KMS-11 (cell line): ENCODE measurements around the gene TBC1D14.

Experiments used
- H2AFZ ChIP-seq: fragments of 200-600 bp; sonication (generic); 2 replicates; pipeline ENCODE4 v1.6.1; 2016; ENCODE audit warnings: antibody characterized with exemption, mixed run types, low read depth
- H3K27ac ChIP-seq: fragments of 200-600 bp; sonication (generic); 2 replicates; pipeline ENCODE4 v1.6.1; 2016; ENCODE audit warnings: mild to moderate bottlenecking, mixed run types
- H3K27me3 ChIP-seq: fragments of 200-600 bp; sonication (generic); 2 replicates; pipeline ENCODE4 v1.6.1; 2017; ENCODE audit warnings: mild to moderate bottlenecking, low read depth, mixed run types, moderate library complexity; ENCODE audit not compliant: insufficient read depth
- H3K36me3 ChIP-seq: fragments of 200-600 bp; sonication (generic); 2 replicates; pipeline ENCODE4 v1.6.1; 2017; ENCODE audit warnings: mild to moderate bottlenecking, mixed run types; ENCODE audit not compliant: insufficient read depth
- H3K4me1 ChIP-seq: fragments of 200-600 bp; sonication (generic); 2 replicates; pipeline ENCODE4 v1.6.1; 2016; ENCODE audit warnings: mild to moderate bottlenecking, low read depth, mixed run types; ENCODE audit not compliant: poor library complexity, severe bottlenecking
- H3K4me2 ChIP-seq: fragments of 200-600 bp; sonication (generic); 2 replicates; pipeline ENCODE4 v1.7.0; 2016; ENCODE audit warnings: mild to moderate bottlenecking, mixed run types
- H3K4me3 ChIP-seq: fragments of 200-600 bp; sonication (generic); IDR thresholded peaks from 2 replicates; pipeline ENCODE4 v1.6.1; 2017; ENCODE audit warnings: low read depth, low read length, mixed read lengths; ENCODE audit not compliant: insufficient read depth
- H3K79me2 ChIP-seq: fragments of 200-600 bp; sonication (generic); 2 replicates; pipeline ENCODE4 v1.6.1; 2016; ENCODE audit warnings: low read depth, mixed run types; ENCODE audit not compliant: insufficient read depth
- H3K9ac ChIP-seq: fragments of 200-600 bp; sonication (generic); 2 replicates; pipeline ENCODE4 v1.6.1; 2016; ENCODE audit warnings: mild to moderate bottlenecking, mixed run types
- H4K20me1 ChIP-seq: fragments of 200-600 bp; sonication (generic); 2 replicates; pipeline ENCODE4 v1.6.1; 2016; ENCODE audit warnings: mild to moderate bottlenecking, mixed run types; ENCODE audit not compliant: insufficient read depth
- TF ChIP-seq, protein P1 (sequence below): fragments of 200-600 bp; sonication (generic); conservative IDR thresholded peaks from 2 replicates; pipeline ENCODE4 v1.6.1; 2017; ENCODE audit warnings: low read depth, mild to moderate bottlenecking, antibody characterized with exemption, low read length, moderate library complexity, mixed read lengths

The TBC1D14 gene

DNA sequence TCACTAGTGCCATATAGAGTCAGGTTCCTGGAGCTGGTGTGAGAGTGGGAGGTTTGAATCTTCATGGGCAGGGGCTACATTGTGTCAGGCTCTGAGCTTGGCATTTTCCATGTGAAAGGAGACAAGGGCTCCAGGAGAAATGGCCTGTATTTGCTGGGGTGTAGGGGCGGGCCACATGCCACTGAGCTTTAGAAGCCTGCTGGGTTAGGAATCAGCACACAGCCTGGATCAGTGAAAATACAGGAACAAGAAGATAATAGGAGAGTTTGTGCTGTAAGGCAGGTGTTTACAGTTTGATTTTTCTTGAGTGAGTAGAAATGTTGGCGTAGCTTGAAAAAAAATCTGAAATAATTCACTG lies 35.4 kb downstream of the TBC1D14 start:
- Histone ChIP-seq H4K20me1 (no peaks in the 10 kb centered on the region), H3K79me2 (peaks cover 7% of the 10 kb centered on the region; the same call in 1 of the 2 replicates)
- TF ChIP-seq, protein P1, sequence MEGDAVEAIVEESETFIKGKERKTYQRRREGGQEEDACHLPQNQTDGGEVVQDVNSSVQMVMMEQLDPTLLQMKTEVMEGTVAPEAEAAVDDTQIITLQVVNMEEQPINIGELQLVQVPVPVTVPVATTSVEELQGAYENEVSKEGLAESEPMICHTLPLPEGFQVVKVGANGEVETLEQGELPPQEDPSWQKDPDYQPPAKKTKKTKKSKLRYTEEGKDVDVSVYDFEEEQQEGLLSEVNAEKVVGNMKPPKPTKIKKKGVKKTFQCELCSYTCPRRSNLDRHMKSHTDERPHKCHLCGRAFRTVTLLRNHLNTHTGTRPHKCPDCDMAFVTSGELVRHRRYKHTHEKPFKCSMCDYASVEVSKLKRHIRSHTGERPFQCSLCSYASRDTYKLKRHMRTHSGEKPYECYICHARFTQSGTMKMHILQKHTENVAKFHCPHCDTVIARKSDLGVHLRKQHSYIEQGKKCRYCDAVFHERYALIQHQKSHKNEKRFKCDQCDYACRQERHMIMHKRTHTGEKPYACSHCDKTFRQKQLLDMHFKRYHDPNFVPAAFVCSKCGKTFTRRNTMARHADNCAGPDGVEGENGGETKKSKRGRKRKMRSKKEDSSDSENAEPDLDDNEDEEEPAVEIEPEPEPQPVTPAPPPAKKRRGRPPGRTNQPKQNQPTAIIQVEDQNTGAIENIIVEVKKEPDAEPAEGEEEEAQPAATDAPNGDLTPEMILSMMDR = no peak

DNA sequence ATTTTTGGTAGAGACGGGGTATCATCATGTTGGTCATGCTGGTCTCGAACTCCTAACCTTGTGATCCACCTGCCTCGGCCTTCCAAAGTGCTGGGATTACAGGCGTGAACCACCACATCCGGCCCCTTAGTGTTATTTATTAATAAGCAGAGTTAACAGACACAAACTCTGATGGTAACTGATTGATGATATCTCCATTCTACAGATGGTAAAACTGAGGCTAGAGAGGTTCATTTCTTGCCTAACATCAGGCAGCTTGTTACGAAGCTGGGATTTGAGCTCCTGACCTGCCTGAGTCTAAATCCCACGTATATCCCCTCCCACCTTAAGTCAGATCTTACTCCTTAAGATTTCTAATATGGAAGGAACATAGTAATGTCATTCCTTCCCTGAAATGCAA lies 36.9 kb downstream of the TBC1D14 start:
- Histone ChIP-seq H3K4me1 (peaks cover 31% of the 10 kb centered on the region), H3K27me3 (no peaks in the 10 kb centered on the region), H3K36me3 (no peaks in the 10 kb centered on the region), H3K9ac (no peak overlapping the region), H3K4me3 (no peak overlapping the region), H3K79me2 (no peaks in the 10 kb centered on the region), H2AFZ (no peak overlapping the region), H3K27ac (no peak overlapping the region), H3K4me2 (no peak overlapping the region), H4K20me1 (no peaks in the 10 kb centered on the region)
- TF ChIP-seq, protein P1 = no peak

More for the DNA sequence above, 35.4 kb downstream of the TBC1D14 start:
- Histone ChIP-seq H3K27me3 (no peaks in the 10 kb centered on the region), H3K4me2 (no peak overlapping the region), H3K36me3 (no peaks in the 10 kb centered on the region), H3K9ac (no peak overlapping the region), H3K4me3 (no peak overlapping the region), H2AFZ (no peak overlapping the region), H3K4me1 (peaks cover 43% of the 10 kb centered on the region), H3K27ac (no peak overlapping the region)

DNA sequence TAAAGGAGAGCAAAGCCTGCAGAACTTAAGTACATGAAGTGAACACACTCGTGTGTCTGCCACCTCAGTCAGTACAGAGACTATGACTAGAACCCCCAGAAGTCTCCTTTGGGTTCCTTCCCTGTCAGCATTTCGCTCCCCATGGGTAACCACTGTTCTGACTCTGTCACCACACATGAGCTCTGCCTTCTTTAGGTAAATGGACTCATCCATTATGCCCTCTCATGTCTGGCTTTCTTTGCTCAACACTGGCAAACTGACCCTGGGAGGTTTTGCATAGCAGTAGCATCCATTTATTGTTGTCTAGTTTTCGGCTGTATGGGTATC lies 38.5 kb downstream of the TBC1D14 start:
- Histone ChIP-seq H3K4me3 (no peak overlapping the region), H3K4me1 (peaks cover 32% of the 10 kb centered on the region), H3K36me3 (no peaks in the 10 kb centered on the region), H2AFZ (no peak overlapping the region), H3K27me3 (no peaks in the 10 kb centered on the region), H3K79me2 (no peaks in the 10 kb centered on the region), H3K9ac (no peak overlapping the region), H4K20me1 (no peaks in the 10 kb centered on the region), H3K4me2 (no peak overlapping the region), H3K27ac (no peak overlapping the region)
- TF ChIP-seq, protein P1 = no peak

DNA sequence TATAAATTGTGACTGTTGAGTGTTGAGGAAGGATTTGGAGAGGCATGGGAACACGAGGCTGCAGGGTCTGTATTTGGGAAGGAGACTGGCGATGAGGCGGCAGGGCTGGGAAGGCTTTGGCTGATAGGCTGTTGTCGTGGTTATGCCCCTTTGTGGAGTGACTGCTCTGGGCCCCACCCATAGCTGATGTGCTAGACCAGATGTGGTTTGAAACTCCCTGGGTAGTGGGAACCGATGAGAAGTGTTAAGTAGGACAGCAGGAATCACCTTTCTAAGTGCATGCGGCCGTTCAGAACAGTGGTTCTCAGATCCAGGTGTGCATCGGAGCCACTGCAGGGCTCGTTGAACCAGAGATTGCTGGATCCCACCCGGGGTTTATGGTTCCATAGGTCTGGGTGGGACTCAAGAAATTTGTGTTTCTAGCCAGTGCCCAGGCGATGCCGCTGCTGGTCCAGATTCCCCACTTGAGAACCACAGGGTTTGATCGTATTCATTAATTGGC lies 42.3 kb downstream of the TBC1D14 start:
- Histone ChIP-seq H3K79me2 (no peaks in the 10 kb centered on the region), H4K20me1 (no peaks in the 10 kb centered on the region), H3K4me3 (no peak overlapping the region), H3K9ac (no peak overlapping the region), H3K36me3 (no peaks in the 10 kb centered on the region), H3K27ac (no peak overlapping the region), H2AFZ (no peak overlapping the region), H3K27me3 (no peaks in the 10 kb centered on the region), H3K4me1 (peaks cover 11% of the 10 kb centered on the region), H3K4me2 (no peak overlapping the region)
- TF ChIP-seq, protein P1 = no peak
